M059J (cell line): ENCODE data around the gene SLC43A2. TPM values are rescaled to one million over a fixed set of nuclear protein-coding genes. Genes with fewer than 3 reads are reported as not detected.
A peak's percentile ranks its signal among the peaks of the same experiment; 100 is the strongest.
"Not testable (repeated sequence)": the region's sequence is repeated elsewhere in the genome, so short reads cannot be mapped to it uniquely, and the experiment has no call there.

Experiments used
- DNase-seq: peaks from one replicate; pipeline ENCODE4 v3.0.0-alpha.2; 2012; ENCODE audit warnings: low read depth
- total RNA-seq: library from RNA; depleted of rRNA; stranded (reverse); fragments of >200 nt; shearing (Covaris generic); gene quantifications from 2 replicates; pipeline ENCODE4 v1.2.3, GENCODE V29; 2014

The SLC43A2 gene
- total RNA-seq, 1 experiment from 2014 or later = 2.4 TPM

DNA sequence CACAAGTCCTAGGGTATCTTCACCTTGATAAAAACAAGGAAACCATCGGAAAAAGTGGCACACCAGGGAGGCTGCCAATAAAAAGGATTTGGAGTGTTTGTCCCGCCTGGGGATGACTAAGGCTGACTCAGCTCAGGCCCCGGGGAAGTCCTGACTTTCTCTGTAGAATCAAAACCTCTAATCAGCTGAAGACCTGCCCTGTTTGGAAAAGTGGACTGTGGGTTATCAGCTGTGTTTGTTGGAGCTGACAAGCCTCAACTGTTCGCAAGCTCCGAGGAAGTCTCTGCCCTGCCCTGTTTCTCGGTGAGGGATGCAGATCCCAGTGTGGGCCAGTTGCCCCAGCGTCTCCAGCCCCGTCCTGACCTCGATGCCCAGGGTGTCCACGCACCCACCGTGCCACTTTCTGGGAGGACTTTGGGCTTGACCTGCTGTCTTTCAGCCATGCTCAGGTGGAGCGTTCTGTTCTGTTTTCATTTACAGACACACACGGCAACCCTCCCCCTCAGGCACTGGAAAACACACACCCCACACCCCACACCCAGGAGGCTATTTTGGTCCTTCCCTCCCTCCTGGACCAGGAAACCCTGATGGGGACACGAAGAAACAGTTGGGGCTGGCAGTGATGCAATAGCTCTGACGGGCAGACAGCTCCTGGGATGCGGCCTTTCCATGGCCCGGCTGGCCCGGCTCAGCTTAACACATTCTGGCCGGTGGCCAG is 38.4 kb downstream of the SLC43A2 start:
- DNase-seq = peak; percentile 95

DNA sequence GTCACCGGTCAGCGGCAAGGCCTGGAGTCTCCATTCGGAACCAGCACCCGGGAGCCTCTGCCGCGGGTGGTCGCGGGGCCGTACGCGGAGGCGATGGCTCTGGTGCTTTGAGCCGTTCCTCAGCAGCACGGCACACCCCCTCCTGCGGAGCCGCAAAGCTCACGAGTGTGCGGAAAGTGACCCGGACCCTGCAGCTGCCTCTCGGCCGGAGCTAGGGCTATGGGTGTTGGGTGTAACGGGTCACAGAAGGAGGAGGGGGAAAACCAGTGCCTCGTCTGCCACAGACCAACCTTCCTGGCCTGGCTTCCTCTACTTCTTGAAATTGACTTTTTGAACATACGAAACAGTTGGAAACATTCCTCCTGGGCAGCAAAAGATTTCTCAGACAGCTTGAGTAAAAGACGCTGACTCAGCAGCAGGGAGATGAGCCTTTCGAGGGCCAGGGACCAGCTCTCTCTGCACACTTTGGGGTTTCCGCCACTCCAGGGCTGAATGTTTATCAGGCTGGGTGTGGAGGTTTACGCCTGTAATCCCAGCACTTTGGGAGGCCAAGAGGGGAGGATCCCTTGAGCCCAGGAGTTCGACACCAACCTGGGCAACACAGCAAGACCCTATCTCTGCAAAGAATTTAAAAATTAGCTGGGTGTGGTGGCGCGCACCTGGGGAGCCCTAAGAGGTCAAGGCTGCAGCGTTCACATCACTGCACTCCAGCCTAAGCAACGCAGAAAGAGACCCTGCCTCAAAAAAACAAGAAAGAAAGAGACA is 39.6 kb downstream of the SLC43A2 start:
- peak; percentile 38 for DNase-seq

- DNase-seq = no peak
These were observed 44.5 kb downstream of the SLC43A2 start for GRCh38 chr17:1584167-1584566.

DNA sequence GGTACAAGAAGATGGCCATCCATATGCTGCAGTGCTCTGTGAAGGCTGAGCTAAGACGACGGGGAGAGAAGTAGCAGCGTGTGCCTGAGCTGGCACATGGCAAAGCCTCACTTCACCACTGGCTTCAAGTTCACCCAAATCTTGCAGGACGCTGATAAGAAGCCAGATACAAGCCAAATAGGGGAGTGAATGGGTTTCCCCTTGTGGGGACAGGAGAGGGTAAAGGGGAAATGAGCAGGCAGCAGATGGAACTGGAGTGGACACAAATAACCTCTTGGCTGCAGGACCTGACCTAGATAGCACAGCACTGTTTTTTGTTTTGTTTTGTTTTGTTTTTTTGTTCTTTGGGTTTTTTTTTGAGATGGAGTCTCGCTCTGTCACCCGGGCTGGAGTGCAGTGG is 45.1 kb downstream of the SLC43A2 start:
- DNase-seq = no peak

DNA sequence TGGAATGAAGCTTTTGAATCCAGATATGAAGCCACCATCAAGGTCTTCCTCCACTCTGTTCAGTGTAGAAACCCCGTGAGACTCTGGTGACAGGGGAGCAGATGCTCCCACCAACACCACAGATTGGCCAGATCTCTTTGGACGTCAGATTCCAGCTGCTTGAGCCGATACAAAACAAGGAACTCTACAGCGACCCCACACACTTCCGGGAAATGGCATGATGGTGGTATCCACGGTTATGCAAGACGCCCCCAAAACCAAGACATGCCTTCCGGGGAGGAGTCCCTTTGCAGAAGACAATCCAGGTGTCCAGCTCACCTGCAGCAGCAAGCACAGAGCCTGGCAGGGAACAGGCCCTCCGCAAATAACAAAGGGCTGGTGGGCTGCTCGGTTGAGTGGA is 46.3 kb downstream of the SLC43A2 start:
- no peak for DNase-seq

DNA sequence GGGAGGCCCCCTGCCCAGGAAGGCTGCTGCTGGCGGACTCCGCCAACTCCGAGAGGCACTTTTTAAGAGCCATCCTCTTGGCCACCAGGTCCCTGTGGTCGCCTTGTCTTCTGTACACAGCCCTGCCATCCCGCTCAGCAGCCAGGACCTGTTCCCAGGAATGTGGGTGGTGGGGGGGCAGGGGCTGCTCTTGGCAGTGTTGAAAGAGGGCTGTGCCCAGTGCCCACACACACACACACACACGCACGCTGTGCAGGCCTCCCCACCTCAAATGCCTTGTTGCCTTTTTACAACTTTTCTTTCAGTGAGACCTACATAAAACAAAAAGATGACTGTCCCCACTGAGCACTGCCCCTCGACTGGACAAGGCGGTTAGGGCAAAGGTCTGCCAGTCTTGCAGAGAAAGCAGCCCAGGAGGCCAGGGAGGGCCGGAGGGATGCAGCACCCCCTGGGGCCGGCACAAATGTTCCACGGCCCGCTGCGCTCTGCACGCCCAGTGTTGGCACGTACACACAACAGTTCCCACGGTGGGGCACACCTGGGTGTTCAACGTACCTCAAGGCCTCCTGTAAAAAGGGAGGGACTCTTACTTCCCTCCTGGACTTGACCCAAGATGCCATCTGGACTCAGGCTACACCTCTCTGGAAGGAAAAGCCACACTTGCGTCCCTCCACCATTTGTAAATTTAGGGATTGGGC is 47.5 kb downstream of the SLC43A2 start:
- DNase-seq = no peak

DNA sequence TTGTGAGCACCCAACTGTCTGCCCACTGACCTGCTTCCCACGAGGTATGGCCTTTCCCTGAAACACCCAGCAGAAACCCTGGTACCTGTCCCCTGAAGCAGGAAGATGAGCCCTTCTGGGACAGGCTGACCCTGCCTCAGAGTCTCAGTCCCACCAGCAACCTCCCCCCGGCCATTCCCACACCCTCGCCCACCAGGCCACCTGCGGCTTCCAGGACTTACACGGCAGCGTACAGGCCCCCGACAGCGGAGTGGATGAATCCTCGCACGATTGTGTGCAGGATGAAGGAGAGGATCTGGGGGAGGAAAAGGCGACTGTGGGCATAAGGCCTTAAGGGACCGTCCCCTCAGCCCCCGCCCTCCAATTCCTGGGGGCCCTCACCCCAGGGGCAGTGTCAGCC is 50.6 kb downstream of the SLC43A2 start:
- DNase-seq = no peak

DNA sequence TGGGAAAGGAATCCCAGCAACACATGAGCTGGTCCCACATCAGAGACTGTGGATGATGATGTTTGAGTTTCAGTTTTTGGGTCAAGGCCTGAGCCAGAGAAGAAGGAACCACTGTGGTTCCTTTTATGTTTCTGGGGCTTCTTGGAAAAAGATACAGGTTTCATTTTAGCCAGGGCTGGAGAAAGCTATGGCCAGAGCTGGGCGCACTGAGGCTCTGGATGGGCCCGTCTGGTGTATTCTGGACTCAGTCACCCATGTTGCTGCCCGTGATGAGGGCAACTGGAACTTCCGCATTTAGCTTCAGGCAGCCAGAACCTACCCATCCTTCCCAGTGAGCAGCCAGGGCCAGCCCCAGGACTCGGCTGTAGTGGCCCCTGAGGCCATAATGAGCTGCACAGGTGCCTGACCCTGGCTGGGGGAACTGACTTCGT is 51.0 kb downstream of the SLC43A2 start:
- no peak for DNase-seq

GRCh38 chr17:1577182-1577581 is 51.5 kb downstream of the SLC43A2 start:
- peak; percentile 91 for DNase-seq

- DNase-seq = no peak
These were observed 52.1 kb downstream of the SLC43A2 start for GRCh38 chr17:1576500-1576899.

GRCh38 chr17:1574697-1575471 is 53.8 kb downstream of the SLC43A2 start:
- no peak for DNase-seq

DNA sequence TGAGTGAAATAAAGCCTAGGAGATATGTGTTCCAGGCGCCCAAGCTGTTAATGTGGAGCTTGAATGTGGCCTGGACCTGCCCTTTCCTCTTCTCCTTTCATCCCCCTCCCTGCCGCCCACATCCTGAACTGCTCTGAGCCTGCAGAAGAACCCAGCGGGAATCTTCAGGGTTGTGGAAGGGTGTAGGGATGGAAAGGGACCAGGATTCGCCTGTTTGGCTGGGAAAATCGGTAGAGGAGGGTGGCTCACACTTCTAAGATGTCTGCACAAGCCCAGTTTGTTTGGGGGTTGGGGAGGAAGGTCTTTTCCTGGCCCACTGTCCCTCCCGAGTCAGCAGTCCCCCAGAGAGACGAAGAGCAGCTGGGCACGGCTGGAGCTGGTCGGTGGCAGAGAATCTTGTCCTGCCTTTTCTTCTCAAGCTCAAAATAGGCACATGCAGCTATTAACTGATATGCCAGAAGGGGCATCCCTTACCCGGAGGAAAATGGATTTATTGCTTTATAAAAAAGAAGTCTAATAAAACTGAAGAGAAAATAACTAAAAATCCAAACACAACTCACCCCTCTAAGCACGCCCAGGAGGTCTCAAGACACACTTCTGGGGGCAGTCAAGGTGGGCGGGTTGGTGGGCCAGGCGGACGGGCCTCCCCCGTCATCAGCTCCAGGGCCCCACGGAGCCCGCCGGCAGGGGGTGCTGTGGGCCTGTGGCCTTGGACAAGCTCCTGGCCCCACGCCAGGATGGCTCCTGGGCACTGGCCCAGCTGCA is 54.5 kb downstream of the SLC43A2 start:
- DNase-seq = peak; percentile 68

GRCh38 chr17:1572646-1573045 is 56.0 kb downstream of the SLC43A2 start:
- not testable (repeated sequence) for DNase-seq

- no peak for DNase-seq
These were observed 57.3 kb downstream of the SLC43A2 start for GRCh38 chr17:1571341-1571704.

DNA sequence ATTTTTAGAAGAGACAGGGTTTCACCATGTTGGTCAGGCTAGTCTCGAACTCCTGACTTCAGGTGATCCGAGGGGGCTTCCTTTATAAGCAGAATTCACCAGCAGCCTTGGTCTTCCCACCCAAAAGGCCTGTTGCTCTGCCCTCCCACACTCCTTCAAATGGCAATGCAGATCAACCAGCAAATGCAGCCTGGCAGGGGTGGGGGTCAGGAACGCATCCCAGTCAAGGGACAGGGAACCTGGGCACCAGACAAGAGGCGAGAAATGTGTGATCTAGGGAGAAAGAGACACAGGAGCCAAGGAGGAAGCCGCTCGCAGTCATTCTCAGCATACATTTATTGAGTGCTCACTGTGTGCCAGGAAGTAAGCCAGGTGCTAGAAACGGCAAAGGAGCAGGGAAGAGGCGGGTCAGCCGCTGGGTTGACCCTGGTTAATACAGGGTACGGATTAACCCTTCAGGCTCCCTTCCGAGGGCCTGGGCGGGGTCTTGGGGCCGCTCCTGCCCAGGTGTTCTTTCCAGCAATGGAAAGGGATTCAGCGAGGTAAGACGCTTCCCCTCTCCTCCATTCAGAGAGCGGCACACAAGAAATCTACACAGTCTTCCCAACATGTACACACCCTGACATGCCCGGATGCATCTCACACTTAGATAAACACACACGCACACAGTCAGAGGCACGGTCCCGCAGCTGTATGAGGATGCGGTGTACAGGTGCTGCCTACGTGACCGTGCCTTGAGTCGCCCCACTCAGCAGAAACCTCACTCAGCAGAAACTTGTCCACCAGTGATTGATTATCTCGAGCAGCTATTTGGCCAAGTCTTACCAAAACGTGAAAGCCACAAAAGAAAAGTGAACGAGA is 59.5 kb downstream of the SLC43A2 start:
- no peak for DNase-seq

DNA sequence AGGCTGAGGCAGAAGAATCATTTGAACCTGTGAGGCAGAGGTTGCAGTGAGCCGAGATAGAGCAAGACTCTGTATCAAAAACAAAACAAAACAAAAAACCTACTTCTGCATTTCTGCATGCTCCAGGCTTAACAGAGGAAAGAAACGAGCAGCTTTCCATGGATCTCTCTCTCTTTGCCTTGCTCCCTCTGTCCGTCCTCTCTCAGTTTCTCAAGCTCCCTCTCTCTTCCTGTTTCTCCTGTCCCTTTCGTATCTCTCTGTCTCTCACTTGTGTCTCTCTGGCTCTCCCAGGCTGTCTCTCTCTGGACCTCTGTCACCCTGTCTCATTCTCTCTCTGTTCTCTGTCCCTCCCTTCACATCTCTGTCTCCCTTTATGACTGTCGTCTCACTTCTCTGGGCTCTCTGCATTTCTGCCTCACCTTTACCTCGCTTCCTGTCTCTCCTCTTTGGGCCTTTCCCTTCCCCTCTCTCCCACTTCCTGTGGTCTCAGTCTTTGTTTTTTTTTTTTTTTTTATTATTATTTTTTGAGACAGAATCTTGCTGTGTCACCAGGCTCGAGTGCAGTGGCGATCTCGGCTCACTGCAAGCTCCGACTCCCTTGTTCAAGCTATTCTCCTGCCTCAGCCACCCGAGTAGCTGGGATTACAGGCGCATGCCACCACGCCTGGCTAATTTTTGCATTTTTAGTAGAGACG is 62.0 kb downstream of the SLC43A2 start:
- DNase-seq = no peak

GRCh38 chr17:1565877-1566276 is 62.8 kb downstream of the SLC43A2 start:
- no peak for DNase-seq

GRCh38 chr17:1563786-1564613 is 64.6 kb downstream of the SLC43A2 start:
- DNase-seq = no peak

GRCh38 chr17:1563471-1563785 is 65.2 kb downstream of the SLC43A2 start:
- DNase-seq = not testable (repeated sequence)
